Cardiac muscle cell (in vitro differentiated cells and primary cell): ENCODE measurements around the gene LOXL4. TPM values are rescaled to one million over a fixed set of nuclear protein-coding genes. Genes with fewer than 3 reads are reported as not detected.

Experiments used
- DNase-seq, 2 donors: peaks; one replicate each; pipeline versions ENCODE4 v3.0.0 to v3.0.0-alpha.2; 2010 to 2017; ENCODE audit warnings: low read depth in 1 of 2, low spot score in 1 of 2
- H3K27ac ChIP-seq: fragments of 200-600 bp; sonication (generic); 2 replicates; pipeline ENCODE4 v1.5.1; 2016
- H3K27me3 ChIP-seq: fragments of 200-600 bp; sonication (generic); 2 replicates; pipeline ENCODE4 v1.6.0; 2016; ENCODE audit warnings: control low read depth
- H3K36me3 ChIP-seq: fragments of 200-600 bp; sonication (generic); 2 replicates; pipeline ENCODE4 v1.5.1; 2016; ENCODE audit warnings: control low read depth
- H3K4me1 ChIP-seq: fragments of 200-600 bp; sonication (generic); 2 replicates; pipeline ENCODE4 v1.8.1; 2017; ENCODE audit warnings: low read depth, mild to moderate bottlenecking, mixed run types
- H3K4me3 ChIP-seq: fragments of 200-600 bp; sonication (generic); 2 replicates; pipeline ENCODE4 v1.5.1; 2016; ENCODE audit warnings: mild to moderate bottlenecking
- H3K9me3 ChIP-seq: fragments of 200-600 bp; sonication (generic); 2 replicates; pipeline ENCODE4 v1.5.1; 2017; ENCODE audit warnings: low read depth, mild to moderate bottlenecking, control low read depth
- polyA plus RNA-seq: library from polyadenylated mRNA; unstranded; fragments of >200 nt; fragmentation: Nextera tagmentation; extraction: Ambion mirVana; gene quantifications from 2 replicates; pipeline ENCODE4 v1.2.1, GENCODE V29; 2016
- total RNA-seq: library from RNA; depleted of rRNA; stranded (reverse); fragments of >200 nt; gene quantifications from 2 replicates; pipeline ENCODE4 v1.2.3, GENCODE V29; 2016
- TF ChIP-seq, protein P1 (sequence below): IDR thresholded peaks from 2 replicates; pipeline ENCODE4 v1.5.1; 2012; ENCODE audit warnings: low read depth, mild to moderate bottlenecking, low read length

The LOXL4 gene
- total and polyA plus RNA-seq, 2 experiments from 2014 or later, result 3.1 to 10.9 TPM

DNA sequence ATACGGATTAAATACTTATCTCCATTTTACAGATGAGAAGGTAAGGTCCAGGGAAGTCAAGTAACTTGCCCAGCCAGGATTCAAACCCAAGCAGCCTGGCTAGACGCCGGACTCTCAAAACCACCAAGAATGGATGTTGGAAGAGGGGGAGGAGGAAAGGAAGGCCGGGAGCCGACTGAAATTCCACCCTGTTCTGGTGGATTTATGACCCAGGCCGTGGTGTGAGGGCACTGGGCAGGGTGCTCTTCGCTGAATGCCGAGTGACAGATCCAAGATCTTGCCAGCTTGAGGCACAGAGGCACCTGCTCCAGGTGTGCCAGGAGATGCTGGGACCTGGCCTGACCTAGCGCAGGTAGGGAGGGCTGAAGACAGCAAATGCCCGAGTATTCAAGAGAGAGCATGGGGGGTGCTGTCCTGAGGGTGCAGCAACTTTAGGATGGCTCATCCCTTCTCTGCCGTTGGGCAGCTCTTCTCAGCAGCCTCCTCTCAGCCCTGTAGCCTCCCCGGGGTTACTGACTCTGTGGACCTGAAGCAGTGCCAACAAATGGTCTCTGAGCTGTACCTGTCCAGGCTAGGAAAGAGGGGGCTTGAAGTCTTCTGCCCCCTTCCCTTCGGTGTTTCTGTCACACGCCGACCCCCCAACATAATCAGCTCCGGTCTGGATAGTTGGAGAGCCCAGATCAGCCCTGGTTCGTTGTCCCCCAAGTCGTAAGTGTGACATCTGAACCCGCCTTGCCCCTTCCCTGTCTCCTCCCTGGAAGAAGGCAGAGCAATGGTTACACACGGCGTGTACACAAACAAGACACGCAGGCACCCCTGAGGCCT is 713 bp downstream of the LOXL4 start:
- no peak overlapping the region for H3K4me3 ChIP-seq
- no peak for DNase-seq
- H3K36me3 ChIP-seq, result no peaks in the 10 kb centered on the region
- TF ChIP-seq, protein P1, sequence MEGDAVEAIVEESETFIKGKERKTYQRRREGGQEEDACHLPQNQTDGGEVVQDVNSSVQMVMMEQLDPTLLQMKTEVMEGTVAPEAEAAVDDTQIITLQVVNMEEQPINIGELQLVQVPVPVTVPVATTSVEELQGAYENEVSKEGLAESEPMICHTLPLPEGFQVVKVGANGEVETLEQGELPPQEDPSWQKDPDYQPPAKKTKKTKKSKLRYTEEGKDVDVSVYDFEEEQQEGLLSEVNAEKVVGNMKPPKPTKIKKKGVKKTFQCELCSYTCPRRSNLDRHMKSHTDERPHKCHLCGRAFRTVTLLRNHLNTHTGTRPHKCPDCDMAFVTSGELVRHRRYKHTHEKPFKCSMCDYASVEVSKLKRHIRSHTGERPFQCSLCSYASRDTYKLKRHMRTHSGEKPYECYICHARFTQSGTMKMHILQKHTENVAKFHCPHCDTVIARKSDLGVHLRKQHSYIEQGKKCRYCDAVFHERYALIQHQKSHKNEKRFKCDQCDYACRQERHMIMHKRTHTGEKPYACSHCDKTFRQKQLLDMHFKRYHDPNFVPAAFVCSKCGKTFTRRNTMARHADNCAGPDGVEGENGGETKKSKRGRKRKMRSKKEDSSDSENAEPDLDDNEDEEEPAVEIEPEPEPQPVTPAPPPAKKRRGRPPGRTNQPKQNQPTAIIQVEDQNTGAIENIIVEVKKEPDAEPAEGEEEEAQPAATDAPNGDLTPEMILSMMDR, result no peak
- no peak overlapping the region for H3K27ac ChIP-seq
- H3K27me3 ChIP-seq, result no peaks in the 10 kb centered on the region
- peaks cover 25% of the 10 kb centered on the region for H3K4me1 ChIP-seq
- no peaks in the 10 kb centered on the region for H3K9me3 ChIP-seq

DNA sequence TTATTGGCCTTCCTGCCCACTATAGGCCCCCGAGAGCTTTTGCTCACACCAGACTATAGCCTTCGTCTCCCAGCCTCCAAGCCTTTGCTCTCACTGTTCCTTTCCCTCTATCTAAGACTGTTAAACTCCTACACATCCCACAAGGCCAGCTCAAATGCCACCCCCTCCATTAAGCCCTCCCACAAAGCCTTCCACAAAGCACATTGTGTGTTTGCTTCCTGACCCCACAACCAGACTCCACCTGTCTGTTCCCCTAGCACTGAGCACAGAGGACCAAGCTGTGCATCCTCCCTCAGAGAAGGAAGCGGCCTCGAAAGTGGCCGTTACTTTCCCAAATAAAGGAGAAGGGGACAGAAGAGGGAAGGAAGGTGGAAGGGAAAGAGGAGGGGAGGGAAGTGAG is 1.3 kb downstream of the LOXL4 start:
- TF ChIP-seq, protein P1, result no peak
- Histone ChIP-seq H3K9me3 (no peaks in the 10 kb centered on the region), H3K36me3 (no peaks in the 10 kb centered on the region), H3K4me1 (peaks cover 25% of the 10 kb centered on the region), H3K27ac (peak overlapping the region; percentile 29), H3K27me3 (no peaks in the 10 kb centered on the region), H3K4me3 (no peak overlapping the region)
- DNase-seq, result no peak

DNA sequence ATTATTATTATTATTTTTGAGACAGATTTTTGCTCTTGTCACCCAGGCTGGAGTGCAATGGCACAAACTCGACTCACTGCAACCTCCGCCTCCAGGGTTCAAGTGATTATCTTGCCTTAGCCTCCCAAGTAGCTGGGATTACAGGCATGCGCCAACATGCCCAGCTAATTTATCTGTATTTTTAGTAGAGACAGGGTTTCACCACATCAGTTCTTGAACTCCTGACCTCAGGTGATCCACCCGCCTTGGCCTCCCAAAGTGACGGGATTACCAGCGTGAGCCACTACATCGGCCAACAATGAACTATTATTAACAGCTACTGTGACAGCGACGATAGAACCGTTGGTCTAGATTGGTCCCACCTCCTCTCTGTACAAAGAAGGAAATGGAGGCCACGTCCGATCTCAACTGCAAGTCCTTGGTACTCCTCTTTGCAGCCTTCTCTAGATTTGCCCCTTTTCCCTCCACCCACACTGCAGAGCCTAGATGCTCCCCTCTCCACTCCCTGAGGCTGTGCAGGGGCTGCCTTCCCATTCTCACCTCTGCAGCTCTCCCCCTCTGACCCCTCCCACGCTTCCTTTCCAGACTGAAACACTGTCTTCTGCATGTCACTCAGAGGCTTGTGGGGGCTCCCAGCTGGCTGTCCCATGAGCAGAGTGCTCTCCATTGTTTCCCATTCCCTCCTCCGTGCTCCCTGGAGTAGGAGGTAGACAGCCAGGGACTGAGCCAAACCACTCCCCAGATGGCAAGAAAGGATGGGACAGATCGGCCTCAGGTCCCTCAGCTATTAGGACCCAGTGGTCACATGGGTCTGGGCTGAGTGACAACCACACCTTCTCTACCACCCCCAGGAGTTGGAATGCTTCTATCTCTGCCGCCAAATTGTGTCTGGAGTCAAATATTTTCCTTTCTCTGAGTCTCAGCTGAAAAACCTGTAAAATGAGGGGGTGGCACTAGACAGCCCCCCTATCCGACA is 2.3 kb downstream of the LOXL4 start:
- Histone ChIP-seq H3K4me1 (peaks cover 25% of the 10 kb centered on the region), H3K9me3 (no peaks in the 10 kb centered on the region), H3K27ac (peak overlapping the region; percentile 29), H3K27me3 (no peaks in the 10 kb centered on the region), H3K36me3 (no peaks in the 10 kb centered on the region), H3K4me3 (no peak overlapping the region)
- TF ChIP-seq, protein P1, result no peak
- no peak for DNase-seq

DNA sequence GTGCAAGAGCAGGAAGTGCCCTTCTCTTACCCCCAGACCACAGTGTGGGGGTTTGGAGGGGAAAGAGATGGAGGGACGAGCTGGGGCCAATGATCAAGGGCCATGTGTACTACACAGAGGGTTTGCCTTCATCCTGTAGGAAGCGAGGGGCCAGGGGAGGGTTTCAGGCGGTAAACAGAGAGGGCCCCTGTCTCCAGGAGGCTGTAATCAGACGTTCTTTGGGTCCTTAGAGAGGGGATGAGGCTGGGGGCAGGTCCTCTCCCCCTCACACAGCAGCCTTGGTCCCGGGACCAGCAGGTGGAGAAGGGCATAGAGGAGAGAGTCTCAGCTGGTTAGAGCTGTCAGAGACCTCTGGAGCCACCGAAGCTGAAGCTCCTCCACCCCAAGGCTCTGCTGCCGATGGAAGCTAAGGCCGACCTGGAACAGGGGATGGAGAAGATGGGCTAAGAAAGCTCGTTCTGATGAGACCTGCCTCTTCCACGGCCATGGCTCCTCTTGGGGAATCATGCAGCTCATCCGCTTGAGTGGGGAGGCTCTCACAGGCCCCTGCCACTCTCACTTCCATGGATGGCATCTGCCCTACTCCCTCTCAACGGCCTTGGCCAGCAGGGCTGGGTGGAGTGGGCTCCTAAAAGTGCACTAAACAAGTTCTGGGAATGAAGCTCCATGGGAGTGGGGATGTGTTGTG is 3.5 kb downstream of the LOXL4 start:
- Histone ChIP-seq H3K36me3 (no peaks in the 10 kb centered on the region), H3K27ac (no peak overlapping the region), H3K9me3 (no peaks in the 10 kb centered on the region), H3K4me1 (peaks cover 16% of the 10 kb centered on the region), H3K4me3 (no peak overlapping the region), H3K27me3 (no peaks in the 10 kb centered on the region)
- TF ChIP-seq, protein P1, result no peak
- DNase-seq, result no peak

DNA sequence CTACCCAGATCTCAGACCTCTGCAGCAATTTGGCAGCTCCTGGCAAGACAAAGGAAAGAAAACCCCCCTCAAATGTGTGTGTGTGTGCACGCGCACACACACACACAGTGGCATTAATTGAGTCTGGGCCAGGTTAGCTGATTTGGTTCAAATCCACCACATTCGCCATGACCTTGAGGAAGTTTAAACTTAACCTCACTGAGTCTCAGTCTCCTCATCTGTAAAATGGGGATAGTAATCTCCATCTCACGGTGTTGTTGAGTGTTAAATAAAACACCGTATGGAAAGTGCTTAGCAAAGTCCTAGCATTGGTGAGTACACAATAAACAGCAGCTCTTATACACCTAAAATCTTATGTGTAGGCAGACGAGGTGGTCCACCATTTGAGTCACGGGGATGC is 4.9 kb downstream of the LOXL4 start:
- Histone ChIP-seq H3K9me3 (no peaks in the 10 kb centered on the region), H3K4me3 (no peak overlapping the region), H3K36me3 (no peaks in the 10 kb centered on the region), H3K27me3 (no peaks in the 10 kb centered on the region), H3K27ac (no peak overlapping the region), H3K4me1 (peaks cover 7% of the 10 kb centered on the region)
- no peak for DNase-seq
- TF ChIP-seq, protein P1, result no peak
